HK-2 (cell line): ENCODE data around the gene FOSL2.

Experiments used
- DNase-seq: peaks from one replicate; pipeline ENCODE4 v3.0.0-alpha.2; 2018; ENCODE audit not compliant: unreplicated experiment

The FOSL2 gene

GRCh38 chr2:28432362-28432761 lies 39.7 kb downstream of the FOSL2 start:
- DNase-seq: no peak

- DNase-seq: no peak
These were observed 40.6 kb downstream of the FOSL2 start for GRCh38 chr2:28433215-28433614.

- DNase-seq: no peak
These were observed 41.4 kb downstream of the FOSL2 start for GRCh38 chr2:28433935-28434599.

- no peak for DNase-seq
These were observed 41.9 kb downstream of the FOSL2 start for GRCh38 chr2:28434600-28434989.

GRCh38 chr2:28435241-28435640 lies 42.6 kb downstream of the FOSL2 start:
- no peak for DNase-seq

- no peak for DNase-seq
These were observed 43.2 kb downstream of the FOSL2 start for GRCh38 chr2:28435814-28436351.

GRCh38 chr2:28436525-28437051 lies 43.9 kb downstream of the FOSL2 start:
- no peak for DNase-seq

- DNase-seq: no peak
These were observed 44.6 kb downstream of the FOSL2 start for GRCh38 chr2:28437149-28437835.

GRCh38 chr2:28437918-28438317 lies 45.3 kb downstream of the FOSL2 start:
- DNase-seq: no peak

- no peak for DNase-seq
These were observed 45.9 kb downstream of the FOSL2 start for GRCh38 chr2:28438532-28439063.

- DNase-seq: no peak
These were observed 46.5 kb downstream of the FOSL2 start for GRCh38 chr2:28439127-28439526.

GRCh38 chr2:28439763-28440162 lies 47.1 kb downstream of the FOSL2 start:
- DNase-seq: no peak

- no peak for DNase-seq
These were observed 49.7 kb downstream of the FOSL2 start for GRCh38 chr2:28442328-28442727.

GRCh38 chr2:28444956-28445355 lies 52.3 kb downstream of the FOSL2 start:
- DNase-seq: no peak

- DNase-seq: peak; percentile 70
These were observed 53.0 kb downstream of the FOSL2 start for GRCh38 chr2:28445448-28446258.

- DNase-seq: no peak
These were observed 53.9 kb downstream of the FOSL2 start for GRCh38 chr2:28446531-28446930.

GRCh38 chr2:28447086-28447485 lies 54.4 kb downstream of the FOSL2 start:
- DNase-seq: no peak

- DNase-seq: no peak
These were observed 55.5 kb downstream of the FOSL2 start for GRCh38 chr2:28447943-28448792.

GRCh38 chr2:28448793-28449100 lies 56.1 kb downstream of the FOSL2 start:
- no peak for DNase-seq

GRCh38 chr2:28449126-28449487 lies 56.4 kb downstream of the FOSL2 start:
- no peak for DNase-seq
